Stimulated activated memory B cell treated with anti-CD40 and anti-IgM and Interleukin-4, amounts not matched to agents 10 μg/mL and 1 μg/mL and 100 μg/mL, for 72 hours (primary cell): ENCODE measurements around the gene NUDT1.

Source experiments
- ATAC-seq: fragments of 150-1000 bp; cut with Tn5 transposase; 2 replicates; pipeline ENCODE4 v1.10.0; 2021
- H3K27ac Mint-ChIP-seq: one replicate; pipeline ENCODE4 v1.8.0; 2022; ENCODE audit warnings: mild to moderate bottlenecking, mixed read lengths
- H3K27me3 Mint-ChIP-seq: one replicate; pipeline ENCODE4 v1.8.0; 2022; ENCODE audit warnings: mixed read lengths
- H3K36me3 Mint-ChIP-seq: one replicate; pipeline ENCODE4 v1.8.0; 2022; ENCODE audit warnings: mixed read lengths
- H3K4me1 Mint-ChIP-seq: one replicate; pipeline ENCODE4 v1.8.0; 2022; ENCODE audit warnings: mixed read lengths
- H3K4me3 Mint-ChIP-seq: one replicate; pipeline ENCODE4 v1.8.0; 2022; ENCODE audit warnings: mild to moderate bottlenecking, moderate library complexity, mixed read lengths
- H3K9me3 Mint-ChIP-seq: one replicate; pipeline ENCODE4 v1.8.0; 2022; ENCODE audit warnings: mixed read lengths

NUDT1 gene

DNA sequence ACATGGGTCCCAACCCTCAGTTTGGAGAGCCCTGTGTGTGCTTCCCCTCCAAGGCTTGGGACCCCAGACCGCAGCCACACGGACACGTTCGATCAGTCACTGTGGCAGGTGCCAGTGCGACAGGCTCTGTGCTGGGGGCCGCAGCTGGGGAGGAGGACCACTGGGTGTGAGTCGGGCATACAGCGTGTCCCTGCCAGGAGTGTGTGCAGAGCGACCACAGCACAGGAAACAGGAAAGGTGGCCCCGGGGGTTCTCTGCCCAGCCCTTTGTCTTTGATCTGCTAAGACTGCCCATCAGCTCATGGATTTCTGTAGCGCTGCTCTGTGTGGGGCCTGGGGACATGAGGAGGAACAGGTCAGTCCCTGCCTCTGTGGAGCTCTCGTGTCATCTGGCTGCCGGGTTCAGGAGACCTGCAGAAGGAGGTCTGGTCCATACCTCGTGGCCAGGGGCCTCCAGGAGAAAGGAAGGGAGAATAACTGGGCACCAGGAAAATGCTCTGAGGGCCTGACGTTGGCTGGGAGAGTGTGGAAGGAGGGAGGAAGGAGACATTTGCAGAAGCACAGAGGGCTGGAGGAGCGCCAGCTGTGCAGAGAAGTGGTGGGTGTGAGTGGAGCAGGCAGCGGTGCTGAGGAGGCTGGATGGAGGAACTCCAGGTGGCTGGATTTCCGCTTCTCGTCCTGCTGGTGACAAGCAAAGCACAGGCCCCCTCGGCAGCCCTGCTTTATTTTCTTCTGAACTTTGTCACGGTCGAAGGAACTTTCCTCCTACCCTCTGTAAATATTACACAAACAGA is 4.1 kb downstream of the NUDT1 start:
- no peak for ATAC-seq

DNA sequence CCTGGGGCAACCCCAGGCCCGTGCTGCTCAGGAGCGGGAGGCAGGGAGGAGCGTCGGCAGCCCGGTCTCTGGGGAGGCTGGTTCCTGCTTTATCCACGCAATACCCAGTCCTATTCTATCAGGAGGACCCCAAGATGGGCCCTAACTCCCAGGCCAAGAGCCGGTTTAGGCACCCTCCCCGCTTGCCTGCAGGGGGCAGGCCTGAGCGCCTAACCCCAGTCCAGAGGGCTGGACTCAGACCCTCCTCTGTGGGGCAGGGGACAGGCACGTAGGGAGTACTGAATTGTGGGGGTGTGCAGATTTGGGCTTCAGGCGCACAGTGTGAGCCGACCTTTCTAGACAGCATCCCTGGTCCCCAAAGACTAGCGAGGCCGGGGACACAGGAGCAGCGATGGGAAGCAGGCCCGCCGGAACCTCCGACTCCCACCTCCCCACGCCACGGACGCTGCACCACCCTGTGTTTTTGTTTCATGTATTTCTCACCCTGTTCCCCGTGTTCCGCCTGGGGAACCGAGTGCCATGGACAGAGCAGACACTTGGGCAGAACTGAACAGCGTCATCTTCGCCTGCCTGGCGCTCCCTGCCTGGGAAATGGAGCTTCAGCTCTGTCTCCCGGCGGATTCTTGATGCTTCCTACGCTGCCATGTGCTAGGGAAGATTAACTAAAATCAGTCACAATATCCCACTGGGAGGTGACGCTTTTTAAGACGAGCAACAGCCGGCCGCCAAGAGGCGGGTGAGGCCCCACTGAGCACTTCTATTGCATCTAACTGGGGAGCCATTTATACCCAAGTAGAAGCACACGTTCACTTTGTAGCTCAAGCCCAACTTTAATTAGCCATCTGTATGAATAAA is 5.3 kb downstream of the NUDT1 start:
- H3K27me3 Mint-ChIP-seq: no peaks in the 10 kb centered on the region
- ATAC-seq: peak; percentile 47
- H3K36me3 Mint-ChIP-seq: peaks cover 35% of the 10 kb centered on the region
- H3K4me1 Mint-ChIP-seq: peaks cover 61% of the 10 kb centered on the region
- peak overlapping the region; percentile 83 for H3K27ac Mint-ChIP-seq
- no peaks in the 10 kb centered on the region for H3K9me3 Mint-ChIP-seq
- H3K4me3 Mint-ChIP-seq: no peak overlapping the region

More for the DNA sequence above, 4.1 kb downstream of the NUDT1 start:
- peak overlapping the region; percentile 9 for H3K4me3 Mint-ChIP-seq
- H3K27me3 Mint-ChIP-seq: no peaks in the 10 kb centered on the region
- peaks cover 26% of the 10 kb centered on the region for H3K36me3 Mint-ChIP-seq
- H3K4me1 Mint-ChIP-seq: peaks cover 60% of the 10 kb centered on the region
- peak overlapping the region; percentile 35 for H3K27ac Mint-ChIP-seq
- H3K9me3 Mint-ChIP-seq: no peaks in the 10 kb centered on the region

DNA sequence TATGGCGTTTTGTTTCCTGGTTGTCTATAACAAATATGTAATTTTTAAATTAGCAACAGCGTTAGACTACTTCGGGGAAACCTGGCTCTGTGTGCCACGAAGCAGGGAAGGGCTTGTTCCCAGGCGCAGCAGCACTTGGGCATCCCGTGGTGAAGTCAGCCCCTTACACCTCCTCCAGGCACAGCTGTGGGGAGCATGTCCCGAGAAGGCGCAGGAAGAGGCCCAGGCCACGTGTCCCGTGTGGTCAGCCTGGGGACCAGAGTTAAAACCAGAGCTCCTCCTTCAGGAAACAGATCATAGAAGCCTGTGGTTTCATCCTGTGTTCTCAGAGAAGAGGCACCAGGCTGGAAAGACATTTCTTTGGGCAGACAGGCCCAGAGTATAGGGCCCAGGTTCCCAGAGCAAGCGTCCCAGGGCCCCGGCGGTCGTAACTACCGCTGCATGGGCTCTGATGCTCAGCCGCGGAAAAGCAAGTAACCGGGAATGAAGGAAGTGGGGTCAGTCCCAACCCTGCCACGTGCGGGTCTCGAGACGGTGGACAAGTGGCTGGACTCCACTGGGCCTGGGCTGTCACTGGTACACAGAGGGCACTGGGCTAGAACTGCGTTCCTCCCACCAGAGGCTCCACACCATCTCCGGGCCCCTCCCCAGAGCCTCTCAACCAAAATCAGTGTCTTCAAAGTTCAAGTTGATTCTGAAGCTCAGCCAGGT is 7.1 kb downstream of the NUDT1 start:
- peak overlapping the region; percentile 55 for H3K4me3 Mint-ChIP-seq
- peak; percentile 58 for ATAC-seq
- peaks cover 50% of the 10 kb centered on the region for H3K36me3 Mint-ChIP-seq
- H3K4me1 Mint-ChIP-seq: peaks cover 62% of the 10 kb centered on the region
- no peaks in the 10 kb centered on the region for H3K27me3 Mint-ChIP-seq
- no peaks in the 10 kb centered on the region for H3K9me3 Mint-ChIP-seq
- peak overlapping the region; percentile 83 for H3K27ac Mint-ChIP-seq

DNA sequence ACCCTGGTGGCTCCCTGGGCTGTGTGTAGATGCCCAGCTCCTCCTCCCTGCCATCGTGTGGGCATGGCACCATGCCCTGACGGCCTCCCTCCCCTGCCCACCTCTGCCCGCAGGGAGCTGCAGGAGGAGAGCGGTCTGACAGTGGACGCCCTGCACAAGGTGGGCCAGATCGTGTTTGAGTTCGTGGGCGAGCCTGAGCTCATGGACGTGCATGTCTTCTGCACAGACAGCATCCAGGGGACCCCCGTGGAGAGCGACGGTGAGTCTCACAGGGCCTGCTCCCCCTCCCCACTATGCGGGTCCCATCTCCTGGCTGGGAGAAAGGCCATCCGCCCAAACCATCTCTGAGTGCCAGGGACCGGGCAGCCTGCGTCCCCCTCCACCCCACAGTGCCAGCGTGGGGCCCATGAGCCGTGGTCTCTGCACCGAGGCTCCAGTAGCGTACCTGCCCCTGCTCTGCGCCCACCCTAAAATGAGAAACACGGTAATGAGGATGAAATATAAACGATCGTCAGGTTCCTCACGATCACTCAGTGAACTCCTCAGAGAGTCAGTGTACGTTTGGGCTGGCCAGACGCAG is 7.8 kb downstream of the NUDT1 start:
- Mint-ChIP-seq H3K9me3 (no peaks in the 10 kb centered on the region), H3K36me3 (peaks cover 57% of the 10 kb centered on the region), H3K4me1 (peaks cover 63% of the 10 kb centered on the region), H3K27ac (peak overlapping the region; percentile 83), H3K4me3 (peak overlapping the region; percentile 17), H3K27me3 (no peaks in the 10 kb centered on the region)
- ATAC-seq: no peak

DNA sequence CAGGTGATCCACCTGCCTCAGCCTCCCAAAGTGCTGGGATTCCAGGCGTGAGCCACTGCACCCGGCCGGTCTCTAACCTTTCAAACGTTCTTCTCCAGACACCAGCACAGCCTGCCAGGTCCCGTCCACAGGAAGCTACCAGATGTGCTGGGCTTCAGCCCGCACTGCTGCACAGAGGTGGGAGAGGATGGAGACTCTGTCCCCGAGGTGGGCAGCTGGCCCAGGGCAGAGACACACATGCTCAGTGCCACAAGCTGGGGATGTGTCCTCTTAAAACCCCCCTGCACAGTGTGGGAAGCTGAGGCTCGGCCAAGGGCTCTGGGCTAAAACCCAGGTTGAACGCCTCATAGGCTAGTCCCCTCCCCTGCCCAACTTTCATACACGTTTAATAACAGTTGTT is 9.4 kb downstream of the NUDT1 start:
- Mint-ChIP-seq H3K36me3 (peaks cover 61% of the 10 kb centered on the region), H3K27me3 (no peaks in the 10 kb centered on the region), H3K4me1 (peaks cover 69% of the 10 kb centered on the region), H3K27ac (no peak overlapping the region), H3K4me3 (no peak overlapping the region), H3K9me3 (no peaks in the 10 kb centered on the region)
- no peak for ATAC-seq

DNA sequence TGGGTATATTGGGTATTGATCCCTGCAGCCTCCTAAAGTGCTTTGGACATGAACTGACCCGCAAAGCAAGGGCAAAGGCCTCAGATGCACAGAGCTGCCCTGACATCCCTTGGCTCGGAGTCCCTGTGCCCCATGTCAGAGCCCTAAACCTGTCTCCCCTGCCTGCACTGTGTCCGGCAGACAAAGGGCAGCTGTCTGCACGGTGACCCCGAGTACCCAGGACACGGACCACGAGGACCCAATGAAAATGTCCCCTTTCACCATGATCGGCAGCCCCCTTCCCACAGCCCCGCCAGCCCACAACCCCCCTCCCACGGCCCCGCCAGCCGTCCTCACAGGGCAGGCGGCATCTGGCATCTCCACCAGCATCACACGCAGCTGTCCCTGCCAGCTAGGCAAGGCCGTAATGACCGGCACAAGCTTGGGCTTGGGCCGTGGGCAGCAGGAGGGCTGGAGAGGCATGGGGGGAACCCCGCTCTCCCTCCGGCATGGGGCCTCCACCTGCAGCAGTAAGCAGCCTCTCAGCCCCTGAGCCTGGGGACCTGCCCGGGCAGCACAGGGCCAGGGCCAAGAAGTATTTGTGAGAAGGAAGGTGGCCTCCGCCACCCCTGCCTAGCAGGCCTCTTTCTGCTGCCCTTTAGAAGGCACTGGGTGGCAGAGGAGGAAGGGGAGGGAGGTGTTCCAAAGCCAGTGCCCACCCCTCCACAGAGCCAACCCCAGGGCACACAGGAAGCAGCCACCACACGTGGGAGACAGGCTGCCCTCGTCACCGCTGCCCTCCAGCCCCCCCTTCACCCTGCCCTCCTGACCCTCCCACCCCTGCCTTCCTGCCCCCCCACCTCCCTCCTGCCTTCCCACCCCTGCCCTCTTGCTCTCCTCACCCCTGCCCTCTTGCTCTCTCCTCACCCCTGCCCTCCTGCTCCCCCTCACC is 10.1 kb downstream of the NUDT1 start:
- Mint-ChIP-seq H3K36me3 (peaks cover 65% of the 10 kb centered on the region), H3K9me3 (no peaks in the 10 kb centered on the region), H3K27ac (peak overlapping the region; percentile 80), H3K27me3 (no peaks in the 10 kb centered on the region), H3K4me3 (no peak overlapping the region), H3K4me1 (peaks cover 68% of the 10 kb centered on the region)
- peak; percentile 32 for ATAC-seq

DNA sequence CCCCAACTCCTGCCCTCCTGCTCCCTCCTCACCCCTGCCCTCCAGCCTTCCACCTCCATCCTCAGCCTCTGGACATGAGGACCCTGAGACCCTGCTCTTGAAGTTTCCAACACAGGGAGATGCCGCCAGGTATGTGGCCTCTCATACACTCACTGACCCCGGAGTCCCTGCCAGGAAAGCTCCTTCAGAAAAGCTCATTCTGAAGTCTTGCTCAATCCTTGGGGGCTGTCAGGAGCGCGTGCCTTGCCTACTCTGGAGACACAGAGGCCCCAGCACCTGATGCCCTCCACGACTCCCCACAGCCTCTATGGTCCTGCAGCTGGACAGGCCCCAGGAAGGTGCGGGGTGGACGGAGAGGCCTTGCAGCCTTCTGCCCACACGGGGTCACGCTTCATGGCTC is 11.0 kb downstream of the NUDT1 start:
- H3K4me3 Mint-ChIP-seq: no peak overlapping the region
- peak overlapping the region; percentile 80 for H3K27ac Mint-ChIP-seq
- H3K27me3 Mint-ChIP-seq: no peaks in the 10 kb centered on the region
- H3K9me3 Mint-ChIP-seq: no peaks in the 10 kb centered on the region
- peaks cover 74% of the 10 kb centered on the region for H3K36me3 Mint-ChIP-seq
- peaks cover 73% of the 10 kb centered on the region for H3K4me1 Mint-ChIP-seq
- ATAC-seq: no peak

DNA sequence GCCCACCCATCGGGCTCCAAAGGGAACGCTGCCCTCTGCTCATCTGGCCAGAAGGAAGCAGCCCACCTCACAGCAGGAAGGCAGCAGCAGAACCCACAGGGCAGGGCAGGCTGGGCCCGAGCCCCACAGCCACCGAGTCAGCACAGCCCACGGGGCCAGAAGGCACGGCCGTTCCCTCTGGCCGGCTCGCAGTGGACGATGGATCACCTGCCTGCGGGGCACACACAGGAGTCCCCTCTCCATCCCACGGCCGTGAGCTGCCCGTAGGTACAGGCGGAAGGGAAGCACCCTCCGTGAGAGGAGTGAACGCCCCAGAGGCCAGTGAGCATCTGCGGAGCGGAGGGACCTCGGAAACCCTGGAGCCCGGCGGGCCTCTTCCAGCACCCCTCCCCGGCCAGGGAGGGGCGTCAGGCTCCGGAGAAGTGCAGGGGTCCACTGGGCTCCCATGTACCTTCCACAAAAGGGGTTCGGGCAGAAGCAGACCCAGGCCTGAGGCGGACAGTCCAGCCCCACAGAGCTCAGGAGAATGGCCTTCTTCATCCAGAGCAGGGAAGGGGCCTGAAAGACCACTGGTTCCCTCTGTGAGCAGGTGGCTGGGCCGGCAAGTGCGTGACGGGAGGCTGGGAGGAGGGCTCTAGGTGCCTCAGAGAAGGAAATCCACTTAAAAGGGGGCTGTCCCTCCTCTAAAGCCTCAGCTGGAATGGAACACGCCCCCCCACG is 11.7 kb downstream of the NUDT1 start:
- H3K36me3 Mint-ChIP-seq: peaks cover 80% of the 10 kb centered on the region
- H3K27ac Mint-ChIP-seq: peak overlapping the region; percentile 80
- no peak for ATAC-seq

DNA sequence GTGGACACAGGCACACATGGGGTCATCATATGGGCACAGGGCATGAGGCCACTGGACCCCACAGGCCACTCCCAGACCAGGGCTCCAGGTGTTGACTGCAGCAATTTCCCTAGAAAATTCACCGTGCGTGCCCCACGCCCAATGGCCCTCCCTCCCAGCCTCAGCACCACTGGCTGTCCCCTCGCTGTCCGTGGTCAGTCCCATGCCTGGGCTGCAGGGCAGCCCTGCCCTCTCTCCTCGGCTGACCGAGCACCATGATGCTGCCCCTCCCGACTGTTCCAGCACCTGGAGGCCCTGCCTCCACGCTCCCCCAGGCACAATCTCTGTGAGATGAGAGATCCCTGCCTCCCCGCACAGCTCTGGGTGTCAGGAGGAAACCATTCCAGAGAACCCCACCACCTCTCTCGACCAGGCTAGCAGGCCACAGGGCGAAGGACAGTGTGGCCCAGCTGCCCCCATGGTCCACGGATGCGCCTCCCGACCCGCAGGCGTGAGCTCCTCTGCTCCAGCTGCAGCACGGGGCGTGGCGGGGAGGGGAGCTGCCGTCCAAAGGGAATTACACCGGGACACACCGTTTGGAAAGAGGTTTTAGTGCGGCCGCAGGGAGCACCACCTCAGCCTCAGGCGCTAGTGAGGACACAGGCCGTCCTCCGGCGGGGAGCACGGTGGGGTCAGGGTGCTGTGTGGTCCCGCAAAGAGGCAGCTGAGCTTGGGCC is 12.6 kb downstream of the NUDT1 start:
- no peak for ATAC-seq
- Mint-ChIP-seq H3K27me3 (no peaks in the 10 kb centered on the region), H3K4me3 (peak overlapping the region; percentile 30)

More for the DNA sequence above, 11.7 kb downstream of the NUDT1 start:
- Mint-ChIP-seq H3K27me3 (no peaks in the 10 kb centered on the region), H3K4me3 (no peak overlapping the region), H3K9me3 (no peaks in the 10 kb centered on the region), H3K4me1 (peaks cover 76% of the 10 kb centered on the region)

DNA sequence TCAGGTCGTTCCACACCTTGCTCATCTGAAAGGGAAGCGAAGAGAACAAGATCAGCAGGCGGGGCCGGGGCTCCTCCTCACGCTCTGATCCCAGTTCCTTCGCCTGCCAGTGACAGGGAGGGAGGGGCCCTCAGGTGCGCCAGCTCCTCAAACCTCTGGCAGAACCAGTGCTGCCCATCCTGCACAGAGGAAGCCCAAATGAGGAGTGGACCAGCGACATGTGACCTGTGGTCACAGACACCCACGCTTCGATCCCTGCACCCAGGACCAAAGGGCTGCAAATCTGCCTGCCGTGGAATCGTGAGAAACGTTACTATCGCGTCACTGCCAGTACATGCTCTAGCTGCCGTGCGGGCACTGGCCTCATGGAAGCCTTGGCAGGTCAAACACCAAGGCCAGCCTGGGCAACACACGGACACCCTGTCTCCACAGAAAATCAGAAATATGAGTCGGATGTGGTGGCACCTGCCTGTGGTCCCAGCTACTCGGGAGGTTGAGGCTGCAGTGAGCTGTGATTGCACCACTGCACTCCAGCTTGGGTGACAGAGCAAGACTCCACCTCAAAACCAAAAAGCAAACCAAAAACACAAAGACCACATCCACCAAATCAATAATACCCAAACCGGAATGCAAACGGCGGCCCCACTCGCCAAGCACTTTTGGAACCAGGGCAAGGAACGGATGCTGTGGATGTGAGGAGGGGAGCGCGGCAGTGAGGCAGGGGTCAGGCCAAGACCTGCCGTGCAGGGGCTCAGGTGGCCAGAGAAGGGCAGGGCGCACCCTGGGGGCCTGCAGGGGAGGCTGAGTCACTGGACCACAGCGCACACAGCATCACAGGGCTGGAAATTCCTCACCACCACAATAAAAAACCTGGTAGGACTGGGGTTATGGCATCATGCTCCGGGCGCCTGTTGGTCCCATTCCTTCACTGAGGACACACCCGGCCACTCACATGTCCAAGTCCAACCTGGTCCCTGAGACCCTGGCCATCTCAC is 13.4 kb downstream of the NUDT1 start:
- peak overlapping the region; percentile 8 for H3K4me3 Mint-ChIP-seq
- no peaks in the 10 kb centered on the region for H3K9me3 Mint-ChIP-seq
- no peaks in the 10 kb centered on the region for H3K27me3 Mint-ChIP-seq
- H3K4me1 Mint-ChIP-seq: peaks cover 77% of the 10 kb centered on the region
- peaks cover 86% of the 10 kb centered on the region for H3K36me3 Mint-ChIP-seq
- ATAC-seq: no peak
- H3K27ac Mint-ChIP-seq: peak overlapping the region; percentile 64

More for the DNA sequence above, 12.6 kb downstream of the NUDT1 start:
- Mint-ChIP-seq H3K36me3 (peaks cover 87% of the 10 kb centered on the region), H3K9me3 (no peaks in the 10 kb centered on the region), H3K27ac (peak overlapping the region; percentile 64), H3K4me1 (peaks cover 76% of the 10 kb centered on the region)

DNA sequence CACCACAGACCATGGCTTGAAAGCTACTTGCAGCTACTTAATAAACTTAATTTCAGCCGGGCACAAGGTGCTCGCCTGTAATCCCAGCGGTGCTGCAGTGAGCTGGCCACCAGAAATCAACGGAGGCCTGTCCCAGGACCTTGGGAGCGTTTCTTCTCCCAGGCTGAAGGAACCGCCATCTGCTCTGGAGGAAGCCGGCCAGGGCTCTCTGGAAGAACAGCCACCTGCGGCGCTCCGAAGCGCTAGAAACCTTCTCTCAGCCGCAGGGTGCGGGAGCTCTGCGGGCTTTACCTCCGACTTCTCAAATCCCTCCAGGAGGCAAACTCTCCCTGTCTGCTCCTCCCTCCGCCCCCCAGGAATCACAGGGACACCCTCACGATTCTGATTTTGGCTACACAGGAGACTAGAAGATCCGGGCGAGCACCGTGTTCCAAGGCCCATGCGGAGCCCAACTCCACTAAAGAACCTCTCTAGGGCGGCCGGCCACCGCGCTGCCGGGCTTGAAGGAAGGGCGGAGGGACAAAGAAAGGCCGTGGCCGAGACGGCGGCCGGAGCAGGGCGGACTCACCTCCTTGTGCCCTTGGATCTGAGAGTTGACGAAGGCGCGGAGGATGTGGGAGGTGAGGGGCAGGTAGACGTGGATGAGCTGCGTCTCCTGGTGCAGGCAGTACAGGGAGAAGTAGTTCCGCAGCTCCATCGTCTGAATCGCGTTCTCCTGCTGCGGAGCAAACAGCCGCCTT is 14.4 kb downstream of the NUDT1 start:
- H3K4me3 Mint-ChIP-seq: peak overlapping the region; percentile 41
- H3K27me3 Mint-ChIP-seq: no peaks in the 10 kb centered on the region
- H3K36me3 Mint-ChIP-seq: peaks cover 79% of the 10 kb centered on the region

More for the DNA sequence above, 14.4 kb downstream of the NUDT1 start:
- H3K4me1 Mint-ChIP-seq: peaks cover 81% of the 10 kb centered on the region
- H3K9me3 Mint-ChIP-seq: no peaks in the 10 kb centered on the region
- peak overlapping the region; percentile 64 for H3K27ac Mint-ChIP-seq
- no peak for ATAC-seq
